Esophagus muscularis mucosa (tissue), 4 donors: ENCODE results near the gene SPRED2. TPM values are rescaled to one million over a fixed set of nuclear protein-coding genes. Genes with fewer than 3 reads are reported as not detected.

Source experiments
- DNase-seq: peaks from one replicate; pipeline ENCODE4 v3.0.0-alpha.2; 2017; ENCODE audit errors: extremely low spot score
- H3K27ac ChIP-seq, 4 donors: fragments of 200-600 bp; sonication (generic); replicated peaks in 1 of 4; 1 replicate in 3 of 4; 2 replicates in 1 of 4; pipeline ENCODE4 v1.5.1; 2016 to 2019; ENCODE audit warnings: mild to moderate bottlenecking in 1 of 4
- H3K27me3 ChIP-seq, 4 donors: fragments of 200-600 bp; sonication (generic); one replicate each; pipeline versions ENCODE4 v1.5.1 to v1.6.0; 2016 to 2019
- H3K36me3 ChIP-seq, 4 donors: fragments of 200-600 bp; sonication (generic); one replicate each; pipeline ENCODE4 v1.5.1; 2016 to 2019
- H3K4me1 ChIP-seq, 4 donors: fragments of 200-600 bp; sonication (generic); one replicate each; pipeline ENCODE4 v1.5.1; 2016 to 2019
- H3K4me3 ChIP-seq, 4 donors: fragments of 200-600 bp; sonication (generic); 1 replicate in 2 of 4; 2 replicates in 2 of 4; pipeline ENCODE4 v1.5.1; 2016 to 2019; ENCODE audit warnings: mild to moderate bottlenecking in 4 of 4, moderate library complexity in 1 of 4
- H3K9me3 ChIP-seq, 4 donors: fragments of 200-600 bp; sonication (generic); 1 replicate in 3 of 4; 2 replicates in 1 of 4; pipeline ENCODE4 v1.5.1; 2016 to 2019
- CTCF ChIP-seq, 3 experiments: fragments of 200-600 bp in 2 of 3; fragments of 450-650 bp in 1 of 3; sonication (generic) in 2 of 3; IDR thresholded peaks; one replicate each; pipeline ENCODE4 v1.5.1; 2017 to 2019; ENCODE audit warnings: antibody characterized with exemption in 3 of 3, mild to moderate bottlenecking in 2 of 3, moderate library complexity in 1 of 3
- EP300 ChIP-seq: sonication (generic); formaldehyde crosslinking; IDR thresholded peaks from one replicate; pipeline ENCODE4 v1.6.1; 2017; ENCODE audit warnings: antibody characterized with exemption
- POLR2A ChIP-seq: fragments of 450-650 bp; IDR thresholded peaks from one replicate; pipeline ENCODE4 v1.6.1; 2017; ENCODE audit warnings: antibody characterized with exemption, moderate library complexity, mild to moderate bottlenecking, low read depth
- POLR2AphosphoS5 ChIP-seq, 2 donors: sonication (generic); formaldehyde crosslinking; IDR thresholded peaks; one replicate each; pipeline ENCODE4 v1.6.1; 2017; ENCODE audit warnings: antibody characterized with exemption in 2 of 2
- WGBS: methylation state at CpG from one replicate; pipeline ENCODE4 v1.1.5; 2018; 5-methylcytosine and 5-hydroxymethylcytosine counted together
- intact Hi-C: fragments of 100-400 bp; cut with DNase I; formaldehyde crosslinking; loops from one replicate; pipeline ENCODE4 v1.15.1; 2023
- total RNA-seq, 4 donors: library from RNA; depleted of rRNA; stranded (reverse); fragments of >200 nt; gene quantifications; one replicate each; pipeline versions ENCODE4 v1.1.0 to v1.2.1, GENCODE V29; 2016

The SPRED2 gene
- total RNA-seq, 4 donors from 2014 or later = 17.4 to 25.6 (median 18.7) TPM

DNA sequence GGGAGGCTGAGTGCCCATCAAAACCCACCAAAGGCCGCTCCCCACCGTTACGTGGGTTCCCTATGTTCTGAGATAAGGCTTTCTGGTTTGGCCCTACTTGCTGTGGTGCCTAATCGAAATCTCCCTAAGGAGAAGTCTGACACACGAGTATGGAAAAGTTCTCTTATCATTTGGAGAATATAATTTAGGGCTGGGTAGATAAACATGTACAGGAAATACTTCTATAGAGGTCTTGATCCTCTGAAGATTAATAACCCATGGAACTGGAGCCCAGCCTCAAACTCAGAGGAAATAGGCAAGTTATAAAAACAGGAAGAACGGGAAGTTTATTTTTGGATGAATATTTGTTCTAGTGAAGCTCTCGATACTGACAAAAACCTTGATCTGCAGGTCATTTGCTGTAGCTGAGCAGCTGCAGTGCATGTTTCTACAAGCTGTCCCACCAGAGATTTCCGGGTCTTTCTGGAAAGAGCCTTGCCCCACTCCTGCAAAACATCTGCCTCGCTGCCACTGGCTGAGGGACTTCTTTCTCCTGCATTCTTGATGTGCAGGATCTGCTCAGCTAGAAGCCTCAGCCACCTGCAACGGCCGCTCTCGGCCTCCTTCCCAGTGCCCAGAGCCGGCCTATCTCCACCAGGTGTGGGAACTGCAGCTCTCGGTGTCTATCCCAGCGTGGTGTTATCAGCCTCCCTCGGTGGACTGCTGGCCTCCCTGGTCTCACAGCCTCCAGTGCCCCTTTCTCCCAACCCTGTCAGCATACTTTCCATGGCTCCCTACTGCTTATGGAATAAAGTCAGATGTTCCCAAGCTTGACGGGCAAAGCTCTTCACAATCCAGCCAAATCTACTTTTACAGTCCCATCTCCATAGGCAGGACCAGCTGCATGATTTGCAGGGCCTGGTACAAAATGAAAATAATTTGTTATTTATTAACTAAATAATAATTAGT lies 48.6 kb downstream of the SPRED2 start:
- no peaks in the 10 kb centered on the region for H3K27me3 ChIP-seq
- WGBS = 75% methylated on average over 17 of the region's 17 CpGs
- H3K36me3 ChIP-seq = no peaks in the 10 kb centered on the region
- H3K27ac ChIP-seq = peak overlapping the region; percentile 50 to 72 (median 60)
- H3K4me1 ChIP-seq = peaks cover 27 to 52% (median 46%) of the 10 kb centered on the region in 4 donors
- no peaks in the 10 kb centered on the region for H3K9me3 ChIP-seq
- intact Hi-C loops = loop anchor here (5.0 to 10.0 kb wide), 2 partner anchors 48 to 171 kb away; partner anchors contain the start of gene SPRED2
- TF ChIP-seq EP300 (no peak), POLR2A (no peak), POLR2AphosphoS5 (IDR thresholded peaks at IDR 0.05) (peak in 1 of 2 donors; percentile 12), CTCF (IDR thresholded peaks at IDR 0.05) (no peak)
- peak overlapping the region in 2 of 4 donors; percentile 35 to 37 for H3K4me3 ChIP-seq
- DNase-seq = no peak

DNA sequence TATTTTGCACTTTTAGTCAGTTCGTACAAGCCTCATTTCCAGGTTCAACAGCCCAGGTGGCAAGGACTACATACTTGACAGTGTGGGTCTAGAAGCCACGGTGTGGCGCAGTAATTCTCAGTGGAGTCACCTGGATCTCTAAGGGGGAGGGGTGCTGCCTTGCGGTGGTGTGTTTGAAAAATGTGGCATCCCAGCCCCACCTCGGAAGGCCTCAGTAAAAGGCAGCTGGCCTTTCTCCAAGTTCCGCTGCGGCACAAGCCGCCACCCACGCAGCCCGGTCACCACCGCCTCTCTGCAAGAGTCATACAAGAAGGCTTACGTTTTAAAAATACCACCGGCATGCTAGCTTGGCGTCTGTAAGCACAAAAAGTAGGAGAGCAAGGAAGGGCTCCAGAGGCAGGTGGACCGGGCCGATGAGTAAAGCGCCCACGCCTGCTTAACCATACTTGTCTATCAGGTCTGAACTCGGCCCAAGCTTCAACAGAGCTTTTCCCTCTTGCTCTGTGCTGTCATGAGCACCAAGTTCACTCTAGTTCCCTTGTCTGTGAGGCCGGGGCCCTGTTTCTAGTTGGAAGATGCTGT lies 49.5 kb downstream of the SPRED2 start:
- Histone ChIP-seq H3K9me3 (no peaks in the 10 kb centered on the region), H3K27ac (peak overlapping the region; percentile 50 to 72 (median 60)), H3K36me3 (no peaks in the 10 kb centered on the region), H3K27me3 (no peaks in the 10 kb centered on the region), H3K4me1 (peaks cover 32 to 60% (median 47%) of the 10 kb centered on the region in 4 donors), H3K4me3 (peak overlapping the region; percentile 12 to 37 (median 30))
- 32% methylated on average over 18 of the region's 20 CpGs for WGBS
- TF ChIP-seq CTCF (IDR thresholded peaks at IDR 0.05) (peak in 2 of 3 experiments; percentile 11 to 30), POLR2AphosphoS5 (IDR thresholded peaks at IDR 0.05) (peak in 1 of 2 donors; percentile 51), POLR2A (no peak)
- no peak for DNase-seq
- intact Hi-C loops = loop anchor here (5.0 to 10.0 kb wide), 2 partner anchors 49 to 172 kb away; partner anchors contain the start of gene SPRED2

- TF ChIP-seq CTCF (IDR thresholded peaks at IDR 0.05) = no peak
- no peak for TF ChIP-seq POLR2AphosphoS5 (IDR thresholded peaks at IDR 0.05)
- TF ChIP-seq EP300 = no peak
- TF ChIP-seq POLR2A = no peak
- Histone ChIP-seq H3K9me3 (no peaks in the 10 kb centered on the region), H3K4me3 (no peak overlapping the region), H3K4me1 (peaks cover 37 to 65% (median 50%) of the 10 kb centered on the region in 4 donors), H3K27ac (peak overlapping the region; percentile 50 to 72 (median 60)), H3K36me3 (no peaks in the 10 kb centered on the region), H3K27me3 (no peaks in the 10 kb centered on the region)
- WGBS = 17% methylated on average over 1 of the region's 1 CpG
- no peak for DNase-seq
- intact Hi-C loops = loop anchor here (5.0 to 10.0 kb wide), 2 partner anchors 50 to 172 kb away; partner anchors contain the start of gene SPRED2
Measured at GRCh38 chr2:65382323-65382722, 50.1 kb downstream of the SPRED2 start.

GRCh38 chr2:65381607-65382051 lies 50.8 kb downstream of the SPRED2 start:
- H3K4me1 ChIP-seq = peaks cover 37 to 67% (median 50%) of the 10 kb centered on the region in 4 donors

More at GRCh38 chr2:65381607-65382051, 50.8 kb downstream of the SPRED2 start:
- H3K9me3 ChIP-seq = no peaks in the 10 kb centered on the region
- intact Hi-C loops = loop anchor here (5.0 to 10.0 kb wide), 2 partner anchors 51 to 173 kb away; partner anchors contain the start of gene SPRED2
- no peak for DNase-seq
- TF ChIP-seq CTCF (IDR thresholded peaks at IDR 0.05) (no peak), EP300 (no peak), POLR2A (no peak)
- H3K4me3 ChIP-seq = no peak overlapping the region
- no peaks in the 10 kb centered on the region for H3K36me3 ChIP-seq
- 91% methylated on average over 5 of the region's 5 CpGs for WGBS
- no peaks in the 10 kb centered on the region for H3K27me3 ChIP-seq
- H3K27ac ChIP-seq = no peak overlapping the region
